ENCODE data around the gene ADD3.

Gene ADD3

GRCh38 chr10:110023785-110024465 lies 16.1 kb downstream of the ADD3 start:
- TF ChIP-seq CTCF (IDR thresholded peaks at IDR 0.05) = no peak
- no peak for TF ChIP-seq ZFX (IDR thresholded peaks at IDR 0.05; ENCODE audit: borderline replicate concordance)
- no peak overlapping the region for H3K27ac ChIP-seq

DNA sequence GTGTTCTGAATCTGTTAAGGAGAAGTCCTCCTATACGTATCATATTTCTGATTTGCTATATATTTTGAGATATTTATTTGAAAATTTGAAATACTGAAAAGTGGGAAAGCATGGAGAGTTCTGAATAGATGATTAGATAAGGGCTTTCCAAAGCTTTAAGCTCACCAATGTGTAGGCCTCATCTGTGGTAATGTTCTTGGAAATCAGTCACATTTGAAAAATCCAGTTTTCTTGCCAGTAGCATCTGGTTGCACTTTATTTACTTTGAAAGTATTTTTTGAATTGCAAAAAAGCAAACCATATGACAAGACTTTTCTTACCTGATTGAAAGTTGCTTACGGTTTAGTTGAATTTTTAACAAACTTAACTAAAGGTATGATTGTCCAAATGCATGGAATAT lies 21.7 kb downstream of the ADD3 start:
- H3K27ac ChIP-seq = no peak overlapping the region
- no peak for TF ChIP-seq CTCF (IDR thresholded peaks at IDR 0.05)
- TF ChIP-seq ZFX (IDR thresholded peaks at IDR 0.05; ENCODE audit: borderline replicate concordance) = no peak

DNA sequence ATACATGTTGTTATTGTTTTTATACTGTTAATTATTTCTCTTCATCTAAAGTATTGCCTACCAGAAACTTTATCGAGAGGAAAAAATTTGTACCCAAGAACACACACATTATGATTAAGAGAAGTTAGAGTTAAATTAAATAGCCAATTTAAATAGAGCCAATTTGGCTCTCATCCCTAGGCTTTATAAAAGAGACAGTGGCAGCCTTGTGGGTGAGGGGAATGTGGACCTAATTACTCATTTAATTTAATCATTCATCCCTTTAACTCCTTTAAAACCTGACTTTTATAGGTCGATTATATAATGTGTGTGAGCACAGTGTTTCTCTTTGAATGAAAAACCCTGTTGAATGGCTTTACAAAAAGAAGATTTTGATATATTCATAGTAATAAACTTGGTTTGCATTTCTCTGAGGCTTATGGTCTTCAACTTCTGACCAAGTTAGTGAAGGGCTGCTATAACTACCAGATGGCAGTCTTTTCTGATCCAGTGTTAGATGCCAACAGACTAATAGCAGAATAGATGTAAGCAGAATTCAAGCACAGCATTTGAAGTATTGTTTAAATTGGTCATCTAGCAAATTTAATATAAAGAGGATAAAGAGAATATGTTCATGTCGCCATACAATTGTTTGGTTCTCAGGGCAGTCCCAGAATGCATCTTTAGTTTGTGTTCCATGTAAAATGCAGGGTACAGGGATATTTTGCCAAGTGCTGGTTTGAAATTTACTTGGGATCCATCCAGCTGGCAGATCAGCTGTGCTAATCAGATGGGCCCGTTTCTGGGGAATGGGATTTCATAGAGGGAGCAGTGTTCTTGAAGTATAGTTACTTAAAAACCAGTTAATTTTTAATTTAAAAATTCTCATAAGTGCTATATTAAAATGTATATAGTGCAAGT lies 25.3 kb downstream of the ADD3 start:
- H3K27ac ChIP-seq = no peak overlapping the region

DNA sequence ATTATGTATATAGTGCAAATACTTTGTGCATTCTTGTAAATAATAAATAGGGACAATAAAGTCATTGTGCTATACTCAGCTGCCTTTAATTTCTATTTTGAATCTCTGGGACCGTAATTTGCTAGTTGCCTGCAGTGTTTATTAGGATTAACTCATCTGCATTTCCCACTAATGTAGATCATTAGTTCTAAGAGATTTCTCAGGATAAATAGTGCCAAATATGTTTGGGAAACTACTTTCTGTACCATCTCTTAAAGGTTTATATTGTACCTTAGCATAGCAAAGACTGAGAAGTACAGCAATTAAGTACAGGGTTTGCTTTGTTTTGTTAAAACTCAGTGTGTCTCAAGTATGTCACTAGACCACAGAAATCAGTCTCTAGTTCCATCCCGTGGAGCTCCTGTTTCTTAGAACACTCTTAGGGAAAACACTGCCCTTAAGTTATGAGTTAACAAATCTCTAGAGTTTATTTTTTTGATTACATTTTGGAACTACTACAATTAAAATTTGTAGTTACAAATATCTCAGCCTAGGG lies 26.0 kb downstream of the ADD3 start:
- TF ChIP-seq CTCF (IDR thresholded peaks at IDR 0.05) = no peak
- TF ChIP-seq ZFX (IDR thresholded peaks at IDR 0.05; ENCODE audit: borderline replicate concordance) = no peak

More for the DNA sequence above, 25.3 kb downstream of the ADD3 start:
- TF ChIP-seq ZFX (IDR thresholded peaks at IDR 0.05; ENCODE audit: borderline replicate concordance) = no peak
- TF ChIP-seq CTCF (IDR thresholded peaks at IDR 0.05) = no peak

DNA sequence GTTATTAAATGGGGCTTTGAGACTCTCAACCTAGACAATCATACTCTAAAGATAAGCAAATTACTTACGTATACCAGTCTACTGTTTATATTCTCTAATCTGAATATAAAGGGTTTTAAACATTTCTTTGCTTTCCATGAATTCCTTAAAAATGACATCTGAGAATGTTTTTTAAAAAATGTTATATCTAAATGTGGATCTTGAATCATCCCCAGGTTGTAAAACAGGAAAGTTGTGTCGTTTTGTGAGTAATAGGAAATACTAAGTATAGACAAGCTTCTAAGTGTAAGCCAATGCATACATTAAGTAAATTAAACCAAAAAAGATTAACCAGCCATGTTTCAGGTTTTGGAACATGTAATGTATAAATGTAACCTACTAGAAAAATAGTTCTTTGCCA lies 26.8 kb downstream of the ADD3 start:
- no peak overlapping the region for H3K27ac ChIP-seq
- no peak for TF ChIP-seq ZFX (IDR thresholded peaks at IDR 0.05; ENCODE audit: borderline replicate concordance)
- TF ChIP-seq CTCF (IDR thresholded peaks at IDR 0.05) = no peak

More for the DNA sequence above, 26.0 kb downstream of the ADD3 start:
- H3K27ac ChIP-seq = no peak overlapping the region

DNA sequence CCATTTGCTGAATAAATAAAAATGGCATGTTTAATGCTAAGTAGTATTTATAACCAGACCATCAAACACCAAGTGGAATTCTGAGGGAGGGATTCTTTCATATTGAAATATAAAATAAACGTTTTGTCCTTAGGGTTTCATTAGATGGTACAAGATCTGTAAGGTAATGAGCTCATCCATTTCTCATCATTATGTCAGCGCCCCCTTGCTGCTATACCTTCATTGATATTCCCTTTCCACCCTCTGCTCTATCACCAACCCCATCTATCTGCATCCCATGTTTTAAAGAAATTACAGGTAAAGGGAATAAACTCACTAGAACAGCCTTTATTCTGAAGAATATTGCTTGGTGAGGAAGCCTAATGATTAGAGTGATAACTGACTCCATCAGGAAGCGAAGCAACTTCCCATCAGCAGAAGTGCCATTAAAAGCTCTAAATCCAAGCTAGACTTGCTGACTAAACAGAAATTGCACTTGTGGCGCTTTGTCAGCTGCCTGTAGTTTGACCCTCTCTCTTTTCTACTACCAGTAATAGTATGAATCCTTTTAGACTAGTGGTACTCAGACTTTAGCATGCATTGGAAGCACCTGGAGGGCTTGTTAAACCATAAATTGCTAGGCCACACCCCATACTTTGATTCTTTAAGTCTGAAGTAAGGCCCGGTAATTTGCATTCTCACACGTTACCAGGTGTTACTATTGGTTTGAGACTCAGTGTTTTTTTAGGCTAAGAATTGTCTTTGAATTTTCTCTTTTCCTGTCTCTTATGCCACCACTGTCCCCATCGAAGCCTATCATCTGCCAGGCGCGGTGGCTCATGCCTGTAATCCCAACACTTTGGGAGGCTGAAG lies 27.5 kb downstream of the ADD3 start:
- no peak overlapping the region for H3K27ac ChIP-seq
- no peak for TF ChIP-seq ZFX (IDR thresholded peaks at IDR 0.05; ENCODE audit: borderline replicate concordance)
- peak; percentile 37 for TF ChIP-seq CTCF (IDR thresholded peaks at IDR 0.05)
